Superior temporal gyrus (tissue), 1 donor: ENCODE data around the gene GNG7.
"Not testable (repeated sequence)": the region's sequence is repeated elsewhere in the genome, so short reads cannot be mapped to it uniquely, and the experiment has no call there.

Experiments used
- DNase-seq: peaks from one replicate; pipeline ENCODE4 v3.0.0-alpha.2; 2016; ENCODE audit errors: extremely low spot score

GNG7 gene

GRCh38 chr19:2534423-2535013 lies 168.0 kb downstream of the GNG7 start:
- DNase-seq = no peak

GRCh38 chr19:2533686-2534422 lies 168.6 kb downstream of the GNG7 start:
- no peak for DNase-seq

GRCh38 chr19:2533072-2533425 lies 169.4 kb downstream of the GNG7 start:
- DNase-seq = no peak

GRCh38 chr19:2532252-2533071 lies 170.0 kb downstream of the GNG7 start:
- no peak for DNase-seq

GRCh38 chr19:2529942-2530341 lies 172.6 kb downstream of the GNG7 start:
- not testable (repeated sequence) for DNase-seq

- no peak for DNase-seq
These were observed 173.0 kb downstream of the GNG7 start for GRCh38 chr19:2529473-2529918.

GRCh38 chr19:2528675-2529101 lies 173.8 kb downstream of the GNG7 start:
- no peak for DNase-seq

- DNase-seq = no peak
These were observed 174.8 kb downstream of the GNG7 start for GRCh38 chr19:2527686-2528085.

- DNase-seq = no peak
These were observed 175.3 kb downstream of the GNG7 start for GRCh38 chr19:2527171-2527570.

GRCh38 chr19:2524840-2525723 lies 177.4 kb downstream of the GNG7 start:
- peak; percentile 25 for DNase-seq

GRCh38 chr19:2524361-2524839 lies 178.1 kb downstream of the GNG7 start:
- no peak for DNase-seq

- peak; percentile 48 for DNase-seq
These were observed 178.7 kb downstream of the GNG7 start for GRCh38 chr19:2523630-2524311.

- DNase-seq = no peak
These were observed 183.0 kb downstream of the GNG7 start for GRCh38 chr19:2519482-2519881.

GRCh38 chr19:2518856-2519255 lies 183.6 kb downstream of the GNG7 start:
- DNase-seq = not testable (repeated sequence)

GRCh38 chr19:2517881-2518601 lies 184.5 kb downstream of the GNG7 start:
- DNase-seq = no peak

- no peak for DNase-seq
These were observed 185.8 kb downstream of the GNG7 start for GRCh38 chr19:2516727-2517126.

GRCh38 chr19:2514981-2515518 lies 187.4 kb downstream of the GNG7 start:
- DNase-seq = no peak

- DNase-seq = no peak
These were observed 189.7 kb downstream of the GNG7 start for GRCh38 chr19:2512523-2513431.

- DNase-seq = no peak
These were observed 190.5 kb downstream of the GNG7 start for GRCh38 chr19:2511991-2512390.
